Body of pancreas (tissue), 4 donors: ENCODE data around the gene MPO. TPM values are rescaled to one million over a fixed set of nuclear protein-coding genes. Genes with fewer than 3 reads are reported as not detected.

Experiments used
- ATAC-seq: fragments of 150-250 bp; one replicate; pipeline ENCODE4 v1.9.1; 2016
- DNase-seq, 4 donors: peaks; one replicate each; pipeline ENCODE4 v3.0.0-alpha.2; 2019
- H3K27ac ChIP-seq, 4 donors: fragments of 200-600 bp; sonication (generic); 1 replicate in 3 of 4; 2 replicates in 1 of 4; pipeline versions ENCODE4 v1.5.1 to v1.6.1; 2016 to 2019; ENCODE audit warnings: mild to moderate bottlenecking in 1 of 4, mixed read lengths in 1 of 4, moderate library complexity in 1 of 4
- H3K27me3 ChIP-seq, 2 donors: fragments of 200-600 bp; sonication (generic); one replicate each; pipeline ENCODE4 v1.6.0; 2016; ENCODE audit warnings: mild to moderate bottlenecking in 1 of 2
- H3K36me3 ChIP-seq, 2 donors: fragments of 200-600 bp; sonication (generic); replicated peaks in 1 of 2; 2 replicates each; pipeline ENCODE4 v1.5.1; 2016; ENCODE audit warnings: low read depth in 2 of 2; ENCODE audit not compliant: insufficient read depth in 1 of 2
- H3K4me1 ChIP-seq: fragments of 200-600 bp; sonication (generic); one replicate; pipeline ENCODE4 v1.6.0; 2016
- H3K4me3 ChIP-seq, 2 donors: fragments of 200-600 bp; sonication (generic); 1 replicate in 1 of 2; 2 replicates in 1 of 2; pipeline ENCODE4 v1.5.1; 2016 to 2019
- H3K9me3 ChIP-seq, 3 donors: fragments of 200-600 bp; sonication (generic); 1 replicate in 2 of 3; 2 replicates in 1 of 3; pipeline ENCODE4 v1.5.1; 2016
- CTCF ChIP-seq, 7 experiments: fragments of 450-650 bp in 4 of 7; fragments of 200-600 bp in 3 of 7; sonication (generic) in 3 of 7; IDR thresholded peaks; one replicate each; pipeline ENCODE4 v1.5.1; 2016 to 2019; ENCODE audit warnings: antibody characterized with exemption in 7 of 7
- POLR2A ChIP-seq, 3 donors: fragments of 450-650 bp; IDR thresholded peaks; one replicate each; pipeline ENCODE4 v1.6.1; 2016; ENCODE audit warnings: antibody characterized with exemption in 3 of 3, mild to moderate bottlenecking in 2 of 3
- WGBS, 2 donors: methylation state at CpG; one replicate each; pipeline ENCODE4 v1.1.5; 2017; 5-methylcytosine and 5-hydroxymethylcytosine counted together
- intact Hi-C: fragments of 100-400 bp; cut with DNase I; formaldehyde crosslinking; loops from one replicate; pipeline ENCODE4 v1.15.1; 2023
- total RNA-seq, 2 donors: library from RNA; depleted of rRNA; stranded (reverse); fragments of >200 nt; gene quantifications; one replicate each; pipeline ENCODE4 v1.1.0, GENCODE V29; 2016

MPO gene
- total RNA-seq, 2 donors from 2014 or later, result not detected

- intact Hi-C loops, result no loop called here
- TF ChIP-seq POLR2A (IDR thresholded peaks at IDR 0.05) (no peak), CTCF (IDR thresholded peaks at IDR 0.05) (no peak)
- no peak for DNase-seq
- Histone ChIP-seq H3K36me3 (no peaks in the 10 kb centered on the region), H3K27me3 (no peaks in the 10 kb centered on the region), H3K27ac (no peak overlapping the region), H3K9me3 (no peaks in the 10 kb centered on the region), H3K4me1 (no peaks in the 10 kb centered on the region), H3K4me3 (no peak overlapping the region)
- WGBS, 2 donors, result 76 to 86% methylated on average over 4 of the region's 4 CpGs
- ATAC-seq, result no peak
These were observed 15.5 kb downstream of the MPO start for GRCh38 chr17:58265271-58265670.

- intact Hi-C loops, result no loop called here
- no peaks in the 10 kb centered on the region for H3K9me3 ChIP-seq
- ATAC-seq (no peak), DNase-seq (no peak)
- no peaks in the 10 kb centered on the region for H3K27me3 ChIP-seq
- no peaks in the 10 kb centered on the region for H3K36me3 ChIP-seq
- H3K4me3 ChIP-seq, result no peak overlapping the region
- H3K4me1 ChIP-seq, result no peaks in the 10 kb centered on the region
- no peak overlapping the region for H3K27ac ChIP-seq
- no peak for TF ChIP-seq CTCF (IDR thresholded peaks at IDR 0.05)
- no peak for TF ChIP-seq POLR2A (IDR thresholded peaks at IDR 0.05)
- 60 to 64% methylated on average over 6 of the region's 6 CpGs for WGBS, 2 donors
These were observed 16.2 kb downstream of the MPO start for GRCh38 chr17:58264407-58265103.

DNA sequence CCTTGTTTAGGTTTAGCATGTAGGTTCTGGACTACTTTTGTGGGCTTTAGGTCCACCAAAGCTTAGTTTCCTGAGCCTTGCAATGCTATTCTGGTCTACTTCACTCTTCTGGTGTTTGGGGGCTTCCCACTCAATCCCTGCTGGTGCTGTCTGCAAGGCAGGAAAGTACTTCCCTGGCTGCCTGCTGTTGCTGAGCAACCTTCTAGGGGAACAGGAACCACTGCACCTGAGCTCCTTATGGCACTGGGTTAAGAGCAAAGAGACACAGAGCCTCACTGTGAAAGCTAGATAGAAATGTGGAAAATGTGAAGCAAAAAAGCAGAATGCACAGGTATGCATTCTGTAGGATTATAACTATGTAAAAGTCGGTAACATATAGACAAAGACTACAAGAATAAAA is 17.0 kb downstream of the MPO start:
- TF ChIP-seq POLR2A (IDR thresholded peaks at IDR 0.05) (no peak), CTCF (IDR thresholded peaks at IDR 0.05) (no peak)
- intact Hi-C loops, result no loop called here
- H3K36me3 ChIP-seq, result no peaks in the 10 kb centered on the region
- H3K9me3 ChIP-seq, result no peaks in the 10 kb centered on the region
- ATAC-seq (no peak), DNase-seq (peak in 1 of 4 donors; percentile 28)
- no peak overlapping the region for H3K4me3 ChIP-seq
- 25 to 64% methylated on average over 1 of the region's 1 CpG for WGBS, 2 donors
- no peaks in the 10 kb centered on the region for H3K27me3 ChIP-seq
- no peaks in the 10 kb centered on the region for H3K4me1 ChIP-seq
- H3K27ac ChIP-seq, result no peak overlapping the region

DNA sequence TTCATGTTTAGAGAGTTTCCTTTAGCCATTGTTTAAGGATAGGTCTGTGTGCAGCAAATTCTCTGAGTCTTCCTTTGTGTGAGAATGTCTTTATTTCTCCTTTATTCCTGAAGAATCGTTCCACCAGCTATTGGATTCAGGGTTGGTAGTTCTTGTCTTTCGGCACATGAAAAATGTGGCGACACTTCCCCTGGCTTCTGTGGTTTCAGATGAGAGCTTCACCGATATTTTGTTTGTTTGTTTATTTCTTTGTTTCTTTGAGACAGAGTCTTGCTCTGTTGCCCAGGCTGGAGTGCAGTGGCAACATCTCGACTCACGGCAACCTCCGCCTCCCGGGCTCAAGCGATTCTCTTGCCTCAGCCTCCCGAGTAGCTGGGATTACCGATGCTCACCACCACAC is 18.6 kb downstream of the MPO start:
- Histone ChIP-seq H3K9me3 (no peaks in the 10 kb centered on the region), H3K4me3 (no peak overlapping the region), H3K27me3 (no peaks in the 10 kb centered on the region), H3K36me3 (no peaks in the 10 kb centered on the region), H3K4me1 (no peaks in the 10 kb centered on the region), H3K27ac (no peak overlapping the region)
- DNase-seq (no peak), ATAC-seq (no peak)
- 80 to 82% methylated on average over 11 of the region's 11 CpGs for WGBS, 2 donors
- intact Hi-C loops, result no loop called here
- TF ChIP-seq CTCF (IDR thresholded peaks at IDR 0.05) (no peak), POLR2A (IDR thresholded peaks at IDR 0.05) (no peak)

DNA sequence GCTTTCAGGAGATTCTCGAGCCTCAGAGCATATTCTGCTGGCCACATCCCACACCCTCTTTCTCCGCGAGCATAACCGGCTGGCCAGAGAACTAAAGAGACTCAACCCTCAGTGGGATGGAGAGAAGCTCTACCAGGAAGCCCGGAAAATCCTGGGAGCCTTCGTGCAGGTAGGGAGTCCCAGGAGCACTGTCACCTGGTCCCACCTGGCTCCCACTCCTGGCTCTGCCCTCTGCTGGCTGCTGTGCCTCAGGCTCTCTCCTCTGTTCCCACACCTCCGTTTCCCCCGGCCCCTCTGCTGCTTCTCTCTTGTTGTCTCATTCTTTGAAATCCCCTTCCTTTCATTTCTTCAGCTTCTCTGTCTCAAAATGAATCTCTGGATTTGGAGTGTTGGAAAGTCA is 25.9 kb downstream of the MPO start:
- intact Hi-C loops, result no loop called here
- WGBS, 2 donors, result 13 to 26% methylated on average over 2 to 8 of the region's 8 CpGs
- no peak overlapping the region for H3K4me3 ChIP-seq
- H3K27ac ChIP-seq, result no peak overlapping the region
- no peaks in the 10 kb centered on the region for H3K9me3 ChIP-seq
- DNase-seq, result peak in 1 of 4 donors; percentile 20
- no peak for ATAC-seq
- no peaks in the 10 kb centered on the region for H3K27me3 ChIP-seq
- peak in 2 of 7 experiments; percentile 12 to 13 for TF ChIP-seq CTCF (IDR thresholded peaks at IDR 0.05)
- TF ChIP-seq POLR2A (IDR thresholded peaks at IDR 0.05), result no peak
- peaks cover 2% of the 10 kb centered on the region for H3K4me1 ChIP-seq
- H3K36me3 ChIP-seq, result no peaks in the 10 kb centered on the region
